ENCODE data around the gene SMC2.

Gene SMC2

GRCh38 chr9:104093647-104094533, at the start of gene SMC2:
SMC2 (plus strand) TSS chr9:104094309; CDS start chr9:104095385, 1,076 bp downstream.
- peak; percentile 75 to 86 for DNase-seq (ENCODE audit: low read depth in 2 of 2, low spot score in 1 of 2)

- DNase-seq (ENCODE audit: low read depth in 2 of 2, low spot score in 1 of 2), result no peak
Observed at GRCh38 chr9:104068546-104068945, 25.6 kb upstream of the SMC2 start.

GRCh38 chr9:104069288-104069687, 24.8 kb upstream of the SMC2 start:
- no peak for DNase-seq (ENCODE audit: low read depth in 2 of 2, low spot score in 1 of 2)

GRCh38 chr9:104071589-104071988, 22.5 kb upstream of the SMC2 start:
- DNase-seq (ENCODE audit: low read depth in 2 of 2, low spot score in 1 of 2), result no peak

- DNase-seq (ENCODE audit: low read depth in 2 of 2, low spot score in 1 of 2), result no peak
Observed at GRCh38 chr9:104073098-104073769, 20.9 kb upstream of the SMC2 start.

GRCh38 chr9:104073770-104074133, 20.4 kb upstream of the SMC2 start:
- no peak for DNase-seq (ENCODE audit: low read depth in 2 of 2, low spot score in 1 of 2)

- DNase-seq (ENCODE audit: low read depth in 2 of 2, low spot score in 1 of 2), result no peak
Observed at GRCh38 chr9:104074876-104075275, 19.2 kb upstream of the SMC2 start.

- DNase-seq (ENCODE audit: low read depth in 2 of 2, low spot score in 1 of 2), result no peak
Observed at GRCh38 chr9:104075801-104076753, 18.0 kb upstream of the SMC2 start.

- no peak for DNase-seq (ENCODE audit: low read depth in 2 of 2, low spot score in 1 of 2)
Observed at GRCh38 chr9:104078596-104078995, 15.5 kb upstream of the SMC2 start.

- no peak for DNase-seq (ENCODE audit: low read depth in 2 of 2, low spot score in 1 of 2)
Observed at GRCh38 chr9:104080983-104081382, 13.1 kb upstream of the SMC2 start.

- DNase-seq (ENCODE audit: low read depth in 2 of 2, low spot score in 1 of 2), result no peak
Observed at GRCh38 chr9:104082168-104082567, 11.9 kb upstream of the SMC2 start.

GRCh38 chr9:104085525-104085924, 8.6 kb upstream of the SMC2 start:
- no peak for DNase-seq (ENCODE audit: low read depth in 2 of 2, low spot score in 1 of 2)

GRCh38 chr9:104087894-104088293, 6.2 kb upstream of the SMC2 start:
- no peak for DNase-seq (ENCODE audit: low read depth in 2 of 2, low spot score in 1 of 2)

- DNase-seq (ENCODE audit: low read depth in 2 of 2, low spot score in 1 of 2), result no peak
Observed at GRCh38 chr9:104088416-104088815, 5.7 kb upstream of the SMC2 start.

GRCh38 chr9:104090578-104090977, 3.5 kb upstream of the SMC2 start:
- no peak for DNase-seq (ENCODE audit: low read depth in 2 of 2, low spot score in 1 of 2)

- DNase-seq (ENCODE audit: low read depth in 2 of 2, low spot score in 1 of 2), result no peak
Observed at GRCh38 chr9:104091116-104091515, 3.0 kb upstream of the SMC2 start.

GRCh38 chr9:104091708-104092107, 2.4 kb upstream of the SMC2 start:
- DNase-seq (ENCODE audit: low read depth in 2 of 2, low spot score in 1 of 2), result no peak

GRCh38 chr9:104092192-104092591, 1.9 kb upstream of the SMC2 start:
- no peak for DNase-seq (ENCODE audit: low read depth in 2 of 2, low spot score in 1 of 2)

GRCh38 chr9:104092875-104093600, 1.1 kb upstream of the SMC2 start:
- no peak for DNase-seq (ENCODE audit: low read depth in 2 of 2, low spot score in 1 of 2)

- no peak for DNase-seq (ENCODE audit: low read depth in 2 of 2, low spot score in 1 of 2)
Observed at GRCh38 chr9:104094534-104095015, 466 bp downstream of the SMC2 start.

- no peak for DNase-seq (ENCODE audit: low read depth in 2 of 2, low spot score in 1 of 2)
Observed at GRCh38 chr9:104099630-104100029, 5.5 kb downstream of the SMC2 start.

All from stimulated activated CD8-positive, alpha-beta memory T cell treated with anti-CD3 and anti-CD28 coated beads, Interleukin-4, amount 100 ng/mL, for 1 hour (primary cell).